Measurements from ENCODE around the gene MDGA2.
"Not testable (repeated sequence)": the region's sequence is repeated elsewhere in the genome, so short reads cannot be mapped to it uniquely, and the experiment has no call there.

MDGA2 gene

DNA sequence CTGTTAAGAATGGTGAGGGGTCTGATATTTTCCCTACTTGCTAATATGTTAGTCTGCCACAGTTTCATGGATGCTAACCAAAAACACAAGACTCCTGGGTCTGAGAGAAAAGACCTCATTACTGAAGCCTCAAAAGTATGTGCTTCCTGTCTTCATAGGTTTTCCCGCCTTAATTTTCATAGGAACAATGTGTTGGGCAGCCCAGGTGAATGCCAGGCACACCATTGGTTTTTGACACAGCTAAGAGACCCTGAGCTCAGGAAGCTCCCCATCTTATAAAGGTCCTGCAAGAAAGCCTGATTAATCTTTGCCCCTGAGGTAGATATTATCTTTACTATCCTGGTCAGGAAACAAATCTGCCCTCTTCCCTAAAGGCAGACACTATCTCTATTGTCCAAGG lies 464.1 kb downstream of the MDGA2 start:
- DNase-seq = no peak

DNA sequence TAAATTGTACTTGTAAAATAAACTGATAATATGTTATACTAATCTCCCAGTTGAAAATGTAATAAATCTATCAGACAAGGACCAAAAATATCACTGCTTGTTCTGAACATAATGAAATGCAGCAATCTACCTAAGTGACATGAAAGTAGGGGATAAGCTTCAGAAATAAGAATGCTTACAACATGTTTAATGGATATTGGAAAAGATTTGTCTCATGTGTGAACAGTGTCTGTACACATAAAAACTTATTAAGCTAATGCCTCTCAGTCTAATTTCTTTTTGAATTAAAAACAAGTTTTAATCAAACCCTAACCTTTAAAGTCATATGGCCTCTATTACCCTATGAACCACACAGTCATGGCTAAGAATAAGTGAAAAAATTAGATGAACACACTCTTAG lies 465.3 kb downstream of the MDGA2 start:
- no peak for DNase-seq

DNA sequence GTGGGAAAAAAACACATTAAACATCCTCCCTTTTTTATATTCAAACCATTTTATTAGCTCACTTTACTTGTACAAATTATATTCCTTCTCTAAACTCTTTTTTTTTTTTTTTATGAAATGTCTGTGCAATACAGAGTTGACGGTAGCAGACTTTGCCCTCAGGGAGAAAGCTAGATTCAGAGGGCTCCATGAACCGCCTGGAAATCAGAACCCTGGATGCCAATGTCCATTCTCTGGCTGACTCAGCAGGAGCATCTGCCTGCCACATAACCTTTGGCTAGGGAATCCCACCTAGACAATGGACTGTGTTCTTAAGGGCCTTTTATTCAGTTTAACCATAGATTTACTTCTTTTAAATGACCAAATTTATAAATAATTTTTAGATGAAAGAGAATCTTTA lies 467.0 kb downstream of the MDGA2 start:
- peak; percentile 21 for DNase-seq

DNA sequence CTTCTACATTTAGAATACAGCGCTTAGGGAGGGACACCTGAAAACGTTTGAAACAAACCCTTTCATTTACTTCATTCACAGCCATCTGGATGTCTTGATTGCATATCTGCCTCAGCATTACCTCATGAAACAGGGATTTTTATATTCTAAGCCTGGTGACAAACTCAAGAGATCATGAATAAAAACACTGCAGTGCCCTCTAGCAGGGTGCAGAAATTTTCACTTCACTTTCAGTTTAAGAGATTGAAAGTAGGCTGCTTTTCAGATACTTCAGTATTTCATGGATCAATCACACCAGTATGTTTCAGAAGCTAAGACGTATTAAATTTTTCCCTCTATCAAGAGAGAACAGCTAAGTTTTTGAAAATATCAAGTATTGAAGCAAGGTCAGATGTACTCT lies 467.8 kb downstream of the MDGA2 start:
- no peak for DNase-seq

GRCh38 chr14:47200740-47201139 lies 474.7 kb downstream of the MDGA2 start:
- no peak for DNase-seq

GRCh38 chr14:47195582-47195981 lies 479.8 kb downstream of the MDGA2 start:
- no peak for DNase-seq

GRCh38 chr14:47194055-47194454 lies 481.4 kb downstream of the MDGA2 start:
- no peak for DNase-seq

DNA sequence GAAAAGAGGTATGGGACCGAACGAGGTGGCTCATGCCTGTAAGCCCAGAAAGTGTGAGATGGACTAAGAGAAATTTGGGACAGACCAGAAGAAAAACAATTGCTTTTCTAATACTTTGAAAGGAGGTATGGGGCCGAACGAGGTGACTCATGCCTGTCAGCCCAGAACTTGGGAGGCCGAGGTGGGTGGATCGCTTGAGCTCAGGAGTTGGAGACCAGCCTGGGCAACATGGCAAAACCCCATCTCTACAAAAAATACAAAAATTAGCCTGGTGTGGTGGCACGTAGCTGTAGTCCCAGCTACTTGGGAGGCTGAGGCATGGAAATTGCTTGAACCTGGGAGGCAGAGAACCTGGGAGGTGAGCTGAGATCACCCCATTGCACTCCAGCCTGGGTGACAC lies 483.2 kb downstream of the MDGA2 start:
- DNase-seq = not testable (repeated sequence)

DNA sequence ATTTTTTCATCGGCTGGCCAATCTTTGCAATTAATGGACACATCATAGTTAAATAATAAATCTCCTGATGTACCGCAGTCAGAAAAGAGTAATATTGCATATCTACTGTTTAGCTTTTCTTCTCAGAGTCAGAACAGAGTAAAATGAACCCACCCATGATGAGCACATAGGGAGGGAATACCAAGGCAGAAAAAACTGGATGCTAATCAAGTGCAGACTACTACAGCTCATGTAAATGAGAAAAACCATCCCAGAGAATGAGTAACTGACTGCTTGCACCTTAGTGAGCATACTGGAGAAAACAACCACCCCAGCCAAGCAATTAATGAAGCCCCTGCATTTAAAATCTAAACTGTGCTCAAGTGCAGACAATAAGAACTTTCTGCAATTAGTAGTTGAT lies 483.7 kb downstream of the MDGA2 start:
- DNase-seq = no peak

DNA sequence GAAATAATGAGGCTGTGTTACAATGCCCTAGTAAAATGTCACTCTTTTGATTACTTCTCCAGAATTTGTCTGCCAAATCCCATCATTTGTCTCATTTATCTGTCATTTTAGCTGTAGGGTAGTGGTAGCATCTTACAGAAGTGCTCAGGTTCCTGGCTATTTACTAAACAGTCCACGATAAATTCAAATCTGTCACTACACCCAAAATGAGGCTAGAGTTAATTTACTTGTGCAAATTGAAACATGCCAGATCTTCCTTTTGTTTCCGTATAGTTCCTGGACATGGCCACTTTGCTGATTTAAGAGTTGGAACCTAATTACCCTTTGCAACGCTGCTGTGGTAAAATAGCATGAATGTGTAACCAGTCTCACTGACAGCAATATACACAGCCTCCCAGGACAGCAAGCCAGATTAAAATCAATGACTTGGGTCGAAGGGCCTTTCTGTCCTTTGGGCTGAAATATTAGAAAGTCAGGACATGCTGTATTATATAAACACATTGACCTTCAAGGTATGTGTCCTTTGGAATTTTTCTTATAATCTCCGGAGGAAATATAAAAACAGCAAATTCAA lies 485.4 kb downstream of the MDGA2 start:
- DNase-seq = no peak

- peak; percentile 14 for DNase-seq
Measured at GRCh38 chr14:47186486-47186885, 488.9 kb downstream of the MDGA2 start.

DNA sequence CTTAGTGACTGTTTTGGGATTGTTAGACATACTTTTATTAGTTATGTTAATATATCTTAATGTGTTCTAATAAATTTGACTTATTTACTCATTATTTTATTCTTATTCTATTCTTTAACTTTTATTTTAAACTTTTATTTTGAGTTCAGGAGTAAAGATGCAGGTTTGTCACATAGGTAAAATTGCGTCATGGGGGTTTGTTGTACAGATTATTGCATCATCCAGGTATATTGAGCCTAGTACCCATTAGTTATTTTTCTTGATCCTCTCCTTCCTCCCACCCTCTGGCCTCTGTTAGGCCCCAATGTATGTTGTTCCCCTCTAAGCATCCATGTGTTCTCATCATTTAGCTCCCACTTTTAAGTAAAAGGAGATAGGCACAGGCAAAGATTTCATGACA lies 495.5 kb downstream of the MDGA2 start:
- no peak for DNase-seq

DNA sequence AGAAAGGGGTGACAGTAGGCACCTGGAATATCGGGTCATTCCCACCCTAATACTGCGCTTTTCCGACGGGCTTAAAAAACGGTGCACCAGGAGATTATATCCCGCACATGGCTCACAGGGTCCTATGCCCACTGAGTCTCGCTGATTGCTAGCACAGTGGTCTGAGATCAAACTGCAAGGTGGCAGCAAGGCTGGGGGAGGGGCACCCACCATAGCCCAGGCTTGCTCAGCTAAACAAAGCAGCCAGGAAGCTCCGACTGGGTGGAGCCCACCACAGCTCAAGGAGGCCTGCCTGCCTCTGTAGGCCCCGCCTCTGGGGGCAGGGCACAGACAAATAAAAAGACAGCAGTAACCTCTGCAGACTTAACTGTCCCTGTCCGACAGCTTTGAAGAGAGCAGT lies 503.5 kb downstream of the MDGA2 start:
- DNase-seq = not testable (repeated sequence)

DNA sequence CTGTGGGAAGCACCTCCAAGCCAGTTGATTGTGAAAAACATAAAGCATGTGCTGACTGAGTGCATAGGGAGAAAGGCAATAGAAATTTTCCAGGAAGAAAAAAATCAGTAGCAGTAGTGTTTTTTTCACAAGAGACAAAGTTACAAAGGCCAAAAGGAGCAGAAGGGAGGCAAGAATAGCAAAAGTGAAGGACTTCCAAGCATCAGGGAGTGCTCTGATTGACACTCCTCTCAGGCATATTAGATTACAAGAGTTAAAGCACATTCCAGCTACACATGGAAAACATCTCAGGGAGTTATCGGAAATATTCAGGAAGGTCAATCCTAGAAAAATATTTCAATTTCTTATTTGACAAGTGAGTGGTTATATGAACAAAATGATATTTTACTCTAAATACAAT lies 508.0 kb downstream of the MDGA2 start:
- DNase-seq = no peak

GRCh38 chr14:47155395-47155794 lies 520.0 kb downstream of the MDGA2 start:
- DNase-seq = no peak

DNA sequence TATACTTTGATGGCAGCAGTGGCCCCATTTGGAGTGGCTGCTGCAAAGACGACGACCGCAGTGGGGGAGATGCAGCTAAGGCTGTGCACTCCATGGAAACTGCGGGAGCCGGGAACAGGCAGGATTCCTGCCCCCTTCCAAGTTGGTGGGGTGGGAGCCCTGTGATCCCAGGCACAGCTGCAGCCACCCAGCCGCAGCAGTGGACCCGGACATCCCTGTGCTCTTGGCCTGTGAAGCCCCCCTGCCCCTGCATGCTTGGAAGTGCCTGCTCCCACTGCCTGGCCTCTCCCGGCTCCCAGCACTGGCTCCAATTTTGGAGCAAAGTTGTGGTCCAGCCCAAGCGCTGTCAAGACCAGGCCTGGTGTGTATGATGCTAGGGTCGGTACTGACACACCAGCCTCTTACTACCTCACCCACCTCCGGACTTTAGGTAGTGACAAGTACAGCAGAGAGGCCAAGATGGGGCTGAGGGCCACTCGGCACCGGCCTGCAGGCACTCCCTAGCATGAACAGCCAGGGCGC lies 521.1 kb downstream of the MDGA2 start:
- no peak for DNase-seq

- peak; percentile 15 for DNase-seq
Measured at GRCh38 chr14:47153746-47154145, 521.7 kb downstream of the MDGA2 start.

GRCh38 chr14:47150267-47150666 lies 525.1 kb downstream of the MDGA2 start:
- DNase-seq = no peak

DNA sequence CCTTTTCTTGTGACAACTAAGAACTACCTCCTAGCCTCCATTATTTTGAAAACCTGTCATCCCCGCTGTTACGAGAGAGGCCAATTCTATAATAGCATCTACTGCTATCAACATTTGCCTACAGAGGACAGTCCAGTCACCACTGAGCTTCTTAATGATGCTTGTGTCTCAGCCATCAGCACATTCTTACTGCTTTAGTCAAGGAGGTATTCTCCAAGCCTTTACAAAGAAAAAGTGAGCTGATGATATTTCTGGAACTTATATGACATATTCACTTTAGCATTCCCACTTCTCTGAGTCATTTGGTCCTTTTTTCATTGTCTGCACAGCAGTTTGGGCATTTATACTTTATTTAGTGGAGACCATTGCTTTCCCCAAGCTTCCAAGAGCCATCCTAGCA lies 526.1 kb downstream of the MDGA2 start:
- no peak for DNase-seq

DNA sequence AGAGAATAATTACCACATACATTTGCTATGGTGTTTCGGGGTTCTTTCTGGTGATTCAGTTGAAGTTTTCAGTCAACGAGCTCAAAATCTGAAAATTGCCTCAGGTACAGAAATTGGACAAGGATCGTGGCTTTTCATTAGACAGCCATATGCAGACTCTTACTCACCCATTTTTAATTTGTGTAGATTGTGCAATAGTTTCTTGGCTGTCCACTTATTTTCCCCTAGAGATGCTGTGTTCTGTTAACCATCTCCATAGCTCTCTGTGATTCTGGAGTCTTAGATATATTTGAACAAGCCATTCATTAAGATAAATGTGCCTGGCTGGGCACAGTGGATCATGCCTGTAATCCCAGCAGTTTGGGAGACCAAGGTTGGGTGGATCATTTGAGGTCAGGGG lies 526.7 kb downstream of the MDGA2 start:
- DNase-seq = no peak

DNA sequence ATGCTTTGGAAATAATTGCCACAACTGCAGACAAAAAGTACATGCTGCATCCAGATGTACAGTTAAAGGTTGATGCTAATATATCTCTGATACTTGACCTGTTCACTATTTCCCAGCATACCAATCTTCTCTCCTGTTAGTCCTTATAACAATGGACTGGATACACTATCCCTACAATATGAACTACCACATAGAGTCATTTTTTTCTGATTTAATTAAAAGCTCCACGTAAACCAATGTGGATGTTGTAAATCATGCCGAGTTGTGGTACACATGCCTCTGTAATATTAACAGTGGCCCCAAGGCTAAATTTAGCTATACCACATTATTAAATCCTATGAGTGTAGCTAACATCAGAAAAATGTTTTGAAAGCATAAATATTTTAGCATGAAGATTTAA lies 554.8 kb downstream of the MDGA2 start:
- no peak for DNase-seq

DNA sequence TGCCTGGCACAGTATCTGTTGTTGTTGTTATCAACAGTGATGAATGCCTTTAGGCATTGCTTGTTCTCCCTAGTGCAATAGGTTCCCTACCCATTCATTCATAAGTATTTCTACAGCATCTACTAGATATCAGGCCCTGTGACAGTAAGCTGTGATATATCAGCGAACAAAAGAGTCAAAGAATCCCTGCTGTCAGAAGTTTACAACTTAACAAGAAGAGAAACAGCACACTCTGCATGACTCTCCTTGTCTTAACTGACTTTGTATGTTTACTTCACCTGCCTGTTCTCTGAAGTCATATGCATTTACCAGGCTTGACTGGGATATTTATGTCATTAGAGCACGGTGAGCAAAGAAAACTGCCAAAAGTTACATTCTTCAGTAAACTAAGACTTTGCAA lies 571.6 kb downstream of the MDGA2 start:
- no peak for DNase-seq

DNA sequence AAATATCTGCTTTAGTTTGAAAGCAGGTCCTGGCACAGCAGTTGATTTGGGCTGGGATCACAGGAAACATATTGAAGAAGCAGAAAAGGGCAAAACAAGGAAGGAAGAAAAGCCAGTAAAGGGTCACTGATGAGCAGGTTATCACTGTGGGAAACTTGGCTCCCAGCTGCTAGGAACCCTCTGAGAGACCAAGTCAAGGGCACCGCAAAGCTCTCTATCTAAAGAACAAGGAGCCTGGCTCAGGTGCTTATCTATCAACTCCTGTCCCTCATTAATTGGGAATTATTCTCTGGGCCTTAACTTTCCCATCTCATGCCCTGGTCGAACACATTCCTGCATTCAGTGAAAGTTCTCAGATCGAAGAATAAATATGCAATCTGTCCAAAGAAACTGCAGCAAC lies 572.9 kb downstream of the MDGA2 start:
- DNase-seq = no peak

DNA sequence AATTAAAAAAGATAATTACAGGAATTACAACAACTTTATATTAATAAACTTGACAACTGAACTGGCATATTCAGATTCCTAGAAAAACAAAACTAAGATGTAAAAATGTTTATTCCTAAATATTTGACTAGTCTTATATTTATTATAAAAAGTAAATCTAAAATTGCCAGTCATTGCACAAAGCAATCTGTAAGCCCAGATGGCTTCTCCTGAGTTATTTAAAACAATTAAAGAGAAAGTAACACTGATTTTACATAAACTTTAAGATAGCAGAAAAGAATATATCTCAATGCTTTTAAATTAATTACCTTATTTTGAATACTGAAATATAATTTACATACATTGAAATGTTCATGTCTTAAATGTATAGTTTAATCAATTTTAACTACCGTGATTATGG lies 589.7 kb downstream of the MDGA2 start:
- no peak for DNase-seq

GRCh38 chr14:47065326-47065725 lies 610.1 kb downstream of the MDGA2 start:
- DNase-seq = no peak

DNA sequence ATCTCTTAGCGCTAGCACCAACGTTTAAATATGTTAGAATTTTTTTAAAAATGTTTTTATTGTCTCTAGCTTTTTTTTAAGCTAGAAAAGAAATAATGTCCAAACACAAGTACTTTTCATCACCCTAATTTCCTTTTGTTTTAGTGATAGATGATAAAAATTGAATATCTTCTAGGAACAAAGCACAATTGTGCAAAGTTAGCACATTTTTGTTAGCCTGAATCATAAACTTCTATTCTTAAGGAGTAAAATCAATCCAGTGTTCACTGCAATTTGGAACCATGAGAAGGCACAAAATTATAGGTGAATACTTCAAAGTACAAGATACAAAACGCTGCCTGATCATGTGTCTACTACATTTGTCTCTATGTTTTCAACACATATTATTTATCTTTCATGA lies 615.4 kb downstream of the MDGA2 start:
- no peak for DNase-seq
